ENCODE results near the gene CDIPT.

Gene CDIPT

GRCh38 chr16:29858974-29859373, 4.1 kb downstream of the CDIPT start:
- no peak for TF ChIP-seq CTCF (IDR thresholded peaks at IDR 0.05; ENCODE audit: low read depth, low read length, missing control alignments)
- no peak overlapping the region for H3K4me3 ChIP-seq (ENCODE audit: low read depth, low read length)
- DNase-seq (ENCODE audit: low read depth), result no peak

GRCh38 chr16:29858149-29858849, 4.7 kb downstream of the CDIPT start:
- H3K4me3 ChIP-seq (ENCODE audit: low read depth, low read length), result no peak overlapping the region
- no peak for DNase-seq (ENCODE audit: low read depth)
- no peak for TF ChIP-seq CTCF (IDR thresholded peaks at IDR 0.05; ENCODE audit: low read depth, low read length, missing control alignments)

GRCh38 chr16:29857133-29857760, 5.8 kb downstream of the CDIPT start:
- DNase-seq (ENCODE audit: low read depth), result no peak
- TF ChIP-seq CTCF (IDR thresholded peaks at IDR 0.05; ENCODE audit: low read depth, low read length, missing control alignments), result no peak
- H3K4me3 ChIP-seq (ENCODE audit: low read depth, low read length), result no peak overlapping the region

GRCh38 chr16:29854520-29855100, 8.4 kb downstream of the CDIPT start:
- TF ChIP-seq CTCF (IDR thresholded peaks at IDR 0.05; ENCODE audit: low read depth, low read length, missing control alignments), result no peak
- DNase-seq (ENCODE audit: low read depth), result no peak
- H3K4me3 ChIP-seq (ENCODE audit: low read depth, low read length), result no peak overlapping the region

- no peak for DNase-seq (ENCODE audit: low read depth)
- TF ChIP-seq CTCF (IDR thresholded peaks at IDR 0.05; ENCODE audit: low read depth, low read length, missing control alignments), result no peak
Measured at GRCh38 chr16:29852654-29853053, 10.4 kb downstream of the CDIPT start.

GRCh38 chr16:29850998-29851397, 12.0 kb downstream of the CDIPT start:
- H3K4me3 ChIP-seq (ENCODE audit: low read depth, low read length), result no peak overlapping the region
- DNase-seq (ENCODE audit: low read depth), result no peak
- TF ChIP-seq CTCF (IDR thresholded peaks at IDR 0.05; ENCODE audit: low read depth, low read length, missing control alignments), result no peak

More at GRCh38 chr16:29852654-29853053, 10.4 kb downstream of the CDIPT start:
- H3K4me3 ChIP-seq (ENCODE audit: low read depth, low read length), result no peak overlapping the region
